Trophoblast cell (in vitro differentiated cells and primary cell): ENCODE data around the gene COQ2.

ENCODE experiments used
- DNase-seq, 2 donors: peaks; one replicate each; pipeline ENCODE4 v3.0.0-alpha.2; 2016
- H2AFZ ChIP-seq: 2 replicates; pipeline ENCODE4 v1.6.1; 2013; ENCODE audit warnings: low read length, moderate library complexity, mild to moderate bottlenecking; ENCODE audit not compliant: insufficient read depth, poor library complexity
- H2AK5ac ChIP-seq: 2 replicates; pipeline ENCODE4 v1.6.1; 2013; ENCODE audit warnings: mild to moderate bottlenecking, low read length
- H2BK120ac ChIP-seq: 2 replicates; pipeline ENCODE4 v1.6.1; 2013; ENCODE audit warnings: low read length, mild to moderate bottlenecking, moderate library complexity; ENCODE audit not compliant: insufficient read depth, poor library complexity
- H2BK12ac ChIP-seq: 2 replicates; pipeline ENCODE4 v1.6.1; 2013; ENCODE audit warnings: mild to moderate bottlenecking, low read length, moderate library complexity
- H2BK5ac ChIP-seq: 2 replicates; pipeline ENCODE4 v1.6.1; 2013; ENCODE audit warnings: low read length, low read depth, moderate library complexity, mild to moderate bottlenecking; ENCODE audit not compliant: poor library complexity
- H3K14ac ChIP-seq: 2 replicates; pipeline ENCODE4 v1.6.1; 2013; ENCODE audit warnings: mild to moderate bottlenecking, low read length
- H3K18ac ChIP-seq: 2 replicates; pipeline ENCODE4 v1.6.1; 2013; ENCODE audit warnings: mild to moderate bottlenecking, low read length
- H3K23ac ChIP-seq: 2 replicates; pipeline ENCODE4 v1.6.1; 2013; ENCODE audit warnings: low read length
- H3K27ac ChIP-seq: 2 replicates; pipeline ENCODE4 v1.5.1; 2013; ENCODE audit warnings: low read depth, mild to moderate bottlenecking, inconsistent platforms, low read length, moderate library complexity
- H3K27me3 ChIP-seq: 2 replicates; pipeline ENCODE4 v1.6.1; 2013; ENCODE audit warnings: inconsistent platforms, mild to moderate bottlenecking, low read length, moderate library complexity; ENCODE audit not compliant: insufficient read depth
- H3K36me3 ChIP-seq, 2 experiments: 1 replicate in 1 of 2; 2 replicates in 1 of 2; pipeline ENCODE4 v1.6.1; 2013; ENCODE audit warnings: low read length in 2 of 2, mild to moderate bottlenecking in 2 of 2, moderate library complexity in 1 of 2; ENCODE audit not compliant: insufficient read depth in 2 of 2, control insufficient read depth in 1 of 2
- H3K4ac ChIP-seq: 2 replicates; pipeline ENCODE4 v1.6.1; 2013; ENCODE audit warnings: low read depth, mild to moderate bottlenecking, low read length, moderate library complexity
- H3K4me1 ChIP-seq, 2 experiments: 1 replicate in 1 of 2; 2 replicates in 1 of 2; pipeline ENCODE4 v1.6.1; 2013; ENCODE audit warnings: low read length in 2 of 2, mild to moderate bottlenecking in 2 of 2, moderate library complexity in 1 of 2; ENCODE audit not compliant: insufficient read depth in 2 of 2, control insufficient read depth in 1 of 2
- H3K4me2 ChIP-seq: 2 replicates; pipeline ENCODE4 v1.6.1; 2013; ENCODE audit warnings: inconsistent platforms, mild to moderate bottlenecking, low read length, moderate library complexity
- H3K4me3 ChIP-seq: 2 replicates; pipeline ENCODE4 v1.5.1; 2013; ENCODE audit warnings: mild to moderate bottlenecking, low read depth, low read length, inconsistent platforms
- H3K79me1 ChIP-seq: one replicate; pipeline ENCODE4 v1.6.1; 2013; ENCODE audit warnings: low read length
- H3K79me2 ChIP-seq: 2 replicates; pipeline ENCODE4 v1.6.1; 2013; ENCODE audit warnings: low read length, mild to moderate bottlenecking; ENCODE audit not compliant: control insufficient read depth, insufficient read depth, poor library complexity
- H3K9ac ChIP-seq: 2 replicates; pipeline ENCODE4 v1.6.1; 2013; ENCODE audit warnings: mild to moderate bottlenecking, low read length
- H3K9me3 ChIP-seq: 2 replicates; pipeline ENCODE4 v1.6.1; 2013; ENCODE audit warnings: low read depth, mild to moderate bottlenecking, control low read depth, inconsistent platforms, low read length; ENCODE audit not compliant: insufficient read depth
- H4K12ac ChIP-seq: 2 replicates; pipeline ENCODE4 v1.6.1; 2013; ENCODE audit warnings: low read depth, mild to moderate bottlenecking, low read length, moderate library complexity
- H4K8ac ChIP-seq: 2 replicates; pipeline ENCODE4 v1.6.1; 2013; ENCODE audit warnings: low read depth, mild to moderate bottlenecking, low read length, moderate library complexity
- H4K91ac ChIP-seq: one replicate; pipeline ENCODE4 v1.6.1; 2013; ENCODE audit warnings: low read depth, mild to moderate bottlenecking, low read length, moderate library complexity
- WGBS: extraction: QIAGEN DNeasy Blood & Tissue Kit; methylation state at CpG from one replicate; pipeline ENCODE4 v1.1.7; 2013; ENCODE audit warnings: missing lambda C conversion rate; ENCODE audit not compliant: insufficient read length, insufficient coverage; ENCODE audit errors: extremely low coverage; 5-methylcytosine and 5-hydroxymethylcytosine counted together

COQ2 gene

GRCh38 chr4:83223781-83224180 lies 60.8 kb downstream of the COQ2 start:
- no peak overlapping the region for H3K23ac ChIP-seq
- H3K14ac ChIP-seq: no peak overlapping the region
- no peak overlapping the region for H3K4me2 ChIP-seq
- H2AK5ac ChIP-seq: no peak overlapping the region
- no peaks in the 10 kb centered on the region for H3K36me3 ChIP-seq
- no peak overlapping the region for H4K12ac ChIP-seq
- no peak overlapping the region for H2BK5ac ChIP-seq
- H2AFZ ChIP-seq: no peak overlapping the region
- peaks cover 2% of the 10 kb centered on the region for H3K79me2 ChIP-seq
- no peak overlapping the region for H3K27ac ChIP-seq
- no peak overlapping the region for H2BK12ac ChIP-seq
- no peak overlapping the region for H3K4me3 ChIP-seq
- H3K9ac ChIP-seq: no peak overlapping the region
- no peaks in the 10 kb centered on the region for H3K27me3 ChIP-seq
- no peak for DNase-seq
- no peaks in the 10 kb centered on the region for H3K79me1 ChIP-seq
- no CpG with 5 or more reads among the region's 3 CpGs for WGBS
- H4K8ac ChIP-seq: no peak overlapping the region
- no peak overlapping the region for H3K18ac ChIP-seq
- no peak overlapping the region for H4K91ac ChIP-seq
- no peak overlapping the region for H3K4ac ChIP-seq
- H3K9me3 ChIP-seq: no peaks in the 10 kb centered on the region
- H3K4me1 ChIP-seq: peaks cover 0 to 4% of the 10 kb centered on the region in 2 experiments
- H2BK120ac ChIP-seq: no peak overlapping the region

DNA sequence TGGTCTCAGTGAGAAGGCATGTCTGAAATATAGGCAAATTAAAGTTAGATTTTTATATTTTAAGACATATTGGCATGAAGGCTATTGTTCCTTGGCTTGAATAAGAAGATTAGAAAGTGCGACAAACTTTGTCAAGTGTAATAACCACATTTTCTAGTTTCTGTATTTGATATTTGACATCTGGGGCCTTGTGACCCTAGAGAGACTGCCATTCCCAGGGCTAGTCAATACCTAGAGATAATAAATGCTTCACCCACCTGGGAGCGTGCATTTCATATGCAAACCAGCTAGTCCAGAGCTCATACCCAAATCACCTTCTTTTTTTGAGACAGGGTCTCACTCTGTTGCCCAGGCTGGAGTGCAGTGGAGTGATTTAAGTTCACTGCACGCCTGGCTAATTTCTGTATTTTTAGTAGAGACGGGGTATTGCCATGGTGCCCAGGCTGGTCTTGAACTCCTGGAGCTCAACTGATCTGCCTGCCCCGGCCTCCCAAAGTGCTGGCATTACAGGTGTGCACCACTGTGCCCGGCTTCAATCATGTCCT lies 62.6 kb downstream of the COQ2 start:
- WGBS: no CpG with 5 or more reads among the region's 6 CpGs
- Histone ChIP-seq H3K4me2 (no peak overlapping the region), H4K8ac (no peak overlapping the region)

DNA sequence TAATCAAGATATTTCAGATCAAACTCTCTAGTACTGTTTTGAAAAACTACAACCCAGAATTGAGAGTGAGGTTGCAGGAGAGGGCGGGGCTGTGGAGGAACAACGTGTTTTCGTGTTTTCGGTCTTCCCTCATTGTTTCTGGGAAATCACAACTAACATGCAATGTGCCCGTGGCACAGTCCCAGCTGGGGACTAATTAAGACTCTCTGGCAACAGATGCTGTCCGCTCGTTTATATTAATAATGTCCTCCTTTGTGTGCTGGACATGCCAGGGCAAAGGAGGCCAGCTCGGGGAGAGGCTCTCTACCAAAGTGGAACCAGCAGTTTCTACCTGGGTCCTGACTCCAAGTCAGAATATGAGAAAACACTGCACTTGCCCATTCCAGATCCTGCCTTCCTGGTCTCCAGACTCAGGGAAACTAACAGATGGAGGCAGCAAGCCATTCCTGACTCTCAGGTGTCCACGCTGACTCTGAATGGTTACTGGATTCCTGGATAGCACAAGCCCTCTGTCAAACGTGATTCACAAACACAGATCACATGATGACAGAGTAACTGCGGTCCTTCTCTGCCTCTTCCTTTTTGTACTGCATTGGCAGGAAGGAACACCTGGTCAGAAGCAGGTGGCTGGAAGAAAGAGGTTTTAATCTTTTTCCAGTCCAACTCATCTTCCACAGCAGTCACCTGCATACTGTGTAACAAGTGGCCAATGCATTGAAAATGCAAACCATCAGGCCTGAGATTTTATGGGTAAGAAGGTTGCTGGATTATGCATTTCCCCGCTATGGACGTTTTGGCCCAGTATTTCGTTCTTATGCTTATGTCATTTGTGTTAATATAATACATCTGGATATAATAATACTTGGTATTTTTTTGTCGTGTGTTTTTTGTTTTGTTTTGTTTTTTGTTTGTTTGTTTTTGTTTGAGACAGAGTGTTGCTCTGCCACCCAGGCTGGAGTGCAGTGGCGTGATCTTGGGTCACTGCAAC lies 65.0 kb downstream of the COQ2 start:
- Histone ChIP-seq H3K36me3 (no peaks in the 10 kb centered on the region), H3K27me3 (no peaks in the 10 kb centered on the region), H4K91ac (peak overlapping the region; percentile 29), H3K27ac (no peak overlapping the region), H3K9me3 (no peaks in the 10 kb centered on the region), H3K9ac (no peak overlapping the region), H2BK5ac (no peak overlapping the region), H4K12ac (no peak overlapping the region), H3K14ac (no peak overlapping the region), H2AK5ac (no peak overlapping the region), H3K79me1 (no peaks in the 10 kb centered on the region), H3K4me1 (peaks cover 0 to 4% of the 10 kb centered on the region in 2 experiments), H3K4me2 (no peak overlapping the region), H2AFZ (no peak overlapping the region), H4K8ac (no peak overlapping the region), H2BK120ac (peak overlapping the region; percentile 17), H3K4ac (no peak overlapping the region), H3K18ac (no peak overlapping the region), H3K23ac (no peak overlapping the region), H2BK12ac (no peak overlapping the region), H3K4me3 (no peak overlapping the region), H3K79me2 (peaks cover 2% of the 10 kb centered on the region)
- 100% methylated on average over 1 of the region's 16 CpGs for WGBS
- DNase-seq: peak; percentile 35 to 36

More for the DNA sequence above, 62.6 kb downstream of the COQ2 start:
- Histone ChIP-seq H3K36me3 (no peaks in the 10 kb centered on the region), H3K23ac (no peak overlapping the region), H3K27ac (no peak overlapping the region), H3K79me1 (no peaks in the 10 kb centered on the region), H4K12ac (no peak overlapping the region), H3K18ac (no peak overlapping the region), H3K14ac (no peak overlapping the region), H2BK120ac (no peak overlapping the region), H3K4me1 (peaks cover 0 to 4% of the 10 kb centered on the region in 2 experiments), H3K9me3 (no peaks in the 10 kb centered on the region), H3K27me3 (no peaks in the 10 kb centered on the region), H3K9ac (no peak overlapping the region), H4K91ac (no peak overlapping the region), H2BK5ac (no peak overlapping the region), H3K4me3 (no peak overlapping the region), H3K4ac (no peak overlapping the region), H2AFZ (no peak overlapping the region), H2AK5ac (no peak overlapping the region), H3K79me2 (peaks cover 2% of the 10 kb centered on the region), H2BK12ac (no peak overlapping the region)
- DNase-seq: no peak

- H3K27ac ChIP-seq: no peak overlapping the region
- no peak overlapping the region for H3K14ac ChIP-seq
- no peak overlapping the region for H3K9ac ChIP-seq
- no peak overlapping the region for H3K4me2 ChIP-seq
- DNase-seq: no peak
- H3K27me3 ChIP-seq: no peaks in the 10 kb centered on the region
- H2BK12ac ChIP-seq: no peak overlapping the region
- H3K4me1 ChIP-seq: peaks cover 0 to 4% of the 10 kb centered on the region in 2 experiments
- no peak overlapping the region for H3K4me3 ChIP-seq
- H3K9me3 ChIP-seq: no peaks in the 10 kb centered on the region
- no peaks in the 10 kb centered on the region for H3K36me3 ChIP-seq
- WGBS: no CpG with 5 or more reads among the region's 8 CpGs
- H3K23ac ChIP-seq: no peak overlapping the region
- H2BK5ac ChIP-seq: no peak overlapping the region
- H3K79me1 ChIP-seq: no peaks in the 10 kb centered on the region
- H4K91ac ChIP-seq: no peak overlapping the region
- H3K4ac ChIP-seq: no peak overlapping the region
- H4K8ac ChIP-seq: no peak overlapping the region
- H2BK120ac ChIP-seq: no peak overlapping the region
- H3K18ac ChIP-seq: no peak overlapping the region
- H2AK5ac ChIP-seq: no peak overlapping the region
- no peak overlapping the region for H2AFZ ChIP-seq
- no peak overlapping the region for H4K12ac ChIP-seq
- peaks cover 2% of the 10 kb centered on the region for H3K79me2 ChIP-seq
These were observed 66.7 kb downstream of the COQ2 start for GRCh38 chr4:83217721-83218522.
